NCI-H2227 treated with DMSO at 0.1 percent for 48 hours (cell line): ENCODE results near the gene TLR5.
A peak's percentile ranks its signal among the peaks of the same experiment; 100 is the strongest.

Experiments
- DNase-seq: peaks from one replicate; lab custom pipeline; 2025; lab: John Stamatoyannopoulos, UW

The TLR5 gene

GRCh38 chr1:223066415-223066814, 76.6 kb downstream of the TLR5 start:
- no peak for DNase-seq

- DNase-seq: peak; percentile 78
Measured at GRCh38 chr1:223062177-223062576, 80.9 kb downstream of the TLR5 start.

GRCh38 chr1:223059526-223059925, 83.5 kb downstream of the TLR5 start:
- DNase-seq: no peak
